Measurements from ENCODE around the gene ANKS1A. TPM values are rescaled to one million over a fixed set of nuclear protein-coding genes. Genes with fewer than 3 reads are reported as not detected.

ANKS1A gene
- polyA plus RNA-seq, 1 of the 3 experiments (the other 2 are of a cell fraction) = 7.6 TPM

DNA sequence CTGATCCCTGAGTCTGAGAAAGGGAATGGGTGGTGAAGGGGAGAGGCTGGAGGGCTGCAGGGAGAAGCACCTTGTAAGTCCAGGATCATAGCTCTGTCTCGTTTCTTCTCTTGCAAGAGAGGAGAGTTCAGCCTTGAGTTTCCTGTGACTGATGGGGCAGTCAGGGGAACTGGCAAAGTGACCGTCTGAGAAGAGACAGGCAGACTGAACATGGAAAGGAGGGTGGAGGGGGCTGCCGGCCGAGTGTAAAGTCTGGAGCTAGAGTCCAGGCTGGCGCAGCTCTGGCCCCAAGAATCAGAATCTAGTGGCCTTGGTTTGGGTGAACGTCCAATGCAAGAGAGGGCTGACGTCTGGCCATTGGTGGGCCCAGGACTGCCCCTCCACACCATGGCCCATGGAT lies 179.6 kb downstream of the ANKS1A start:
- Histone ChIP-seq H3K9me3 (no peaks in the 10 kb centered on the region), H3K4me3 (ENCODE audit: low read depth in 2 of 2, low read length in 1 of 2) (no peak overlapping the region), H3K9ac (no peak overlapping the region), H2AFZ (ENCODE audit: low read depth) (no peak overlapping the region), H3K36me3 (replicated peaks in 1 of 2; ENCODE audit: control insufficient read depth in 1 of 2, insufficient read depth in 2 of 2, low read length in 1 of 2) (peaks cover 0 to 9% of the 10 kb centered on the region in 2 experiments), H3K4me1 (ENCODE audit: control insufficient read depth in 1 of 2, insufficient read depth in 2 of 2, low read depth in 1 of 2, low read length in 1 of 2) (peaks cover 0 to 3% of the 10 kb centered on the region in 2 experiments; a peak in 1 of 4 replicates), H3K79me2 (ENCODE audit: insufficient read depth) (no peaks in the 10 kb centered on the region), H4K20me1 (ENCODE audit: insufficient read depth) (no peaks in the 10 kb centered on the region), H3K27ac (ENCODE audit: low read depth in 2 of 2, low read length in 1 of 2) (no peak overlapping the region), H3K27me3 (ENCODE audit: insufficient read depth) (no peaks in the 10 kb centered on the region), H3K4me2 (no peak overlapping the region), H3K9me2 (no peaks in the 10 kb centered on the region), H3F3A (replicated peaks; ENCODE audit: insufficient read depth) (no peaks in the 10 kb centered on the region)
- ChIA-PET CTCF (interaction anchor here (0.7 to 1.5 kb wide), 3 partner anchors 12 to 173 kb away, joined by 3 to 5 read pairs (median 4); no protein-coding TSS in a partner anchor), POLR2A (no interaction called here)
- TF ChIP-seq FOSL2 (IDR thresholded peaks at IDR 0.05; ENCODE audit: borderline replicate concordance, low read depth) = no peak
- no peak for TF ChIP-seq SMC3 (IDR thresholded peaks at IDR 0.05; ENCODE audit: low read depth, low read length)
- no peak for TF ChIP-seq NRF1 (IDR thresholded peaks at IDR 0.05; ENCODE audit: low read depth, low read length)
- TF ChIP-seq GATA2 (CRISPR knock-in tag; IDR thresholded peaks at IDR 0.05) = no peak
- TF ChIP-seq ZBTB33 (IDR thresholded peaks at IDR 0.05; ENCODE audit: borderline replicate concordance, low read depth) = no peak
- WGBS (ENCODE audit: low lambda C conversion rate) = 95% methylated on average over 7 of the region's 7 CpGs
- DNase-seq = no peak

GRCh38 chr6:35069262-35069661 lies 180.2 kb downstream of the ANKS1A start:
- ChIA-PET CTCF (interaction anchor here (0.7 to 1.5 kb wide), 2 partner anchors 71 to 172 kb away, joined by 3 to 5 read pairs; no protein-coding TSS in a partner anchor), POLR2A (no interaction called here)
- no peaks in the 10 kb centered on the region for H3K9me2 ChIP-seq
- no peaks in the 10 kb centered on the region for H4K20me1 ChIP-seq (ENCODE audit: insufficient read depth)
- no peak overlapping the region for H2AFZ ChIP-seq (ENCODE audit: low read depth)
- H3K79me2 ChIP-seq (ENCODE audit: insufficient read depth) = no peaks in the 10 kb centered on the region
- H3K36me3 ChIP-seq (replicated peaks in 1 of 2; ENCODE audit: control insufficient read depth in 1 of 2, insufficient read depth in 2 of 2, low read length in 1 of 2) = peaks cover 0 to 8% of the 10 kb centered on the region in 2 experiments
- WGBS (ENCODE audit: low lambda C conversion rate) = 95% methylated on average over 2 of the region's 2 CpGs
- H3K27ac ChIP-seq (ENCODE audit: low read depth in 2 of 2, low read length in 1 of 2) = no peak overlapping the region
- no peak for DNase-seq
- peaks cover 0 to 3% of the 10 kb centered on the region in 2 experiments; a peak in 1 of 4 replicates for H3K4me1 ChIP-seq (ENCODE audit: control insufficient read depth in 1 of 2, insufficient read depth in 2 of 2, low read depth in 1 of 2, low read length in 1 of 2)
- no peak overlapping the region for H3K9ac ChIP-seq
- no peaks in the 10 kb centered on the region for H3K9me3 ChIP-seq
- TF ChIP-seq IRF3 (IDR thresholded peaks at IDR 0.05; ENCODE audit: low read depth, low read length) = no peak
- no peak for TF ChIP-seq TEAD4 (IDR thresholded peaks at IDR 0.05; ENCODE audit: borderline replicate concordance, insufficient read depth)
- no peak for TF ChIP-seq RCOR1 (IDR thresholded peaks at IDR 0.05; ENCODE audit: low read length)
- TF ChIP-seq SMC3 (IDR thresholded peaks at IDR 0.05; ENCODE audit: low read depth, low read length) = no peak
- no peak overlapping the region for H3K4me3 ChIP-seq (ENCODE audit: low read depth in 2 of 2, low read length in 1 of 2)
- H3F3A ChIP-seq (replicated peaks; ENCODE audit: insufficient read depth) = no peaks in the 10 kb centered on the region
- no peaks in the 10 kb centered on the region for H3K27me3 ChIP-seq (ENCODE audit: insufficient read depth)
- no peak overlapping the region for H3K4me2 ChIP-seq
